Endodermal cell (in vitro differentiated cells): ENCODE measurements around the gene RPTOR. TPM values are rescaled to one million over a fixed set of nuclear protein-coding genes. Genes with fewer than 3 reads are reported as not detected.
"Not testable (repeated sequence)": the region's sequence is repeated elsewhere in the genome, so short reads cannot be mapped to it uniquely, and the experiment has no call there.

ENCODE experiments used
- DNase-seq: peaks from one replicate; pipeline ENCODE4 v3.0.0-alpha.2; 2017
- H3K27ac ChIP-seq: 2 replicates; pipeline ENCODE4 v1.5.1; 2013; ENCODE audit warnings: mild to moderate bottlenecking, low read depth, low read length, moderate library complexity
- H3K27me3 ChIP-seq: 2 replicates; pipeline ENCODE4 v1.6.1; 2013; ENCODE audit warnings: mild to moderate bottlenecking, low read length, moderate library complexity; ENCODE audit not compliant: insufficient read depth, control insufficient read depth, poor library complexity, severe bottlenecking
- H3K36me3 ChIP-seq: 2 replicates; pipeline ENCODE4 v1.7.0; 2013; ENCODE audit warnings: mild to moderate bottlenecking, low read length, moderate library complexity; ENCODE audit not compliant: control insufficient read depth, insufficient read depth
- H3K4me1 ChIP-seq: one replicate; pipeline ENCODE4 v1.7.0; 2013; ENCODE audit warnings: low read length; ENCODE audit not compliant: control insufficient read depth, insufficient read depth
- H3K4me3 ChIP-seq: 2 replicates; pipeline ENCODE4 v1.5.1; 2013; ENCODE audit warnings: mild to moderate bottlenecking, low read length, moderate library complexity
- H3K9ac ChIP-seq: 2 replicates; pipeline ENCODE4 v1.6.1; 2013; ENCODE audit warnings: mild to moderate bottlenecking, low read length, moderate library complexity; ENCODE audit not compliant: poor library complexity, severe bottlenecking; ENCODE audit errors: extremely low read depth
- H3K9me3 ChIP-seq: 2 replicates; pipeline ENCODE4 v1.6.1; 2013; ENCODE audit warnings: mild to moderate bottlenecking, low read length, moderate library complexity; ENCODE audit not compliant: control insufficient read depth
- H3K27ac Mint-ChIP-seq: 2 replicates; pipeline ENCODE4 v1.8.0; 2020; ENCODE audit warnings: mixed read lengths
- H3K27me3 Mint-ChIP-seq: 2 replicates; pipeline ENCODE4 v1.8.0; 2021; ENCODE audit warnings: mild to moderate bottlenecking, mixed read lengths; ENCODE audit not compliant: insufficient read depth
- H3K36me3 Mint-ChIP-seq: 2 replicates; pipeline ENCODE4 v1.8.0; 2020; ENCODE audit warnings: low read depth, mixed read lengths
- H3K4me1 Mint-ChIP-seq: 2 replicates; pipeline ENCODE4 v1.8.0; 2020; ENCODE audit warnings: mixed read lengths
- H3K4me3 Mint-ChIP-seq: 2 replicates; pipeline ENCODE4 v1.8.0; 2020; ENCODE audit warnings: mild to moderate bottlenecking, moderate library complexity, mixed read lengths
- H3K9me3 Mint-ChIP-seq: 2 replicates; pipeline ENCODE4 v1.8.0; 2020; ENCODE audit warnings: mild to moderate bottlenecking, mixed read lengths
- CTCF ChIP-seq: fragments of 200-600 bp; sonication (generic); conservative IDR thresholded peaks from 2 replicates; pipeline ENCODE4 v1.5.0; 2021; ENCODE audit warnings: antibody characterized with exemption, mild to moderate bottlenecking
- WGBS, 2 experiments: methylation state at CpG; one replicate each; pipeline versions ENCODE4 v1.1.5 to v1.1.7; 2013; ENCODE audit warnings: missing lambda C conversion rate in 2 of 2, mixed read lengths in 1 of 2; ENCODE audit not compliant: insufficient coverage in 1 of 2, insufficient read length in 1 of 2; 5-methylcytosine and 5-hydroxymethylcytosine counted together
- total RNA-seq, 2 donors: library from RNA; stranded (reverse); fragmentation: NEBNext Ultra II Directional in 1 of 2; extraction: Animal tissue kit (Norgen Biotek cat#: 25700) in 1 of 2; gene quantifications; 2 replicates in 1 of 2; 3 replicates in 1 of 2; pipeline ENCODE4 v1.2.1, GENCODE V29; 2021

RPTOR gene
- total RNA-seq, 2 donors from 2014 or later, result 45.1 to 53.4 TPM

GRCh38 chr17:80763293-80763867 lies 218.7 kb downstream of the RPTOR start:
- H3K27ac Mint-ChIP-seq, result no peak overlapping the region
- no peaks in the 10 kb centered on the region for H3K27me3 Mint-ChIP-seq
- no peak overlapping the region for H3K27ac ChIP-seq
- H3K27me3 ChIP-seq, result no peaks in the 10 kb centered on the region
- no peaks in the 10 kb centered on the region for H3K36me3 ChIP-seq
- no peaks in the 10 kb centered on the region for H3K4me1 ChIP-seq
- H3K9me3 ChIP-seq, result no peaks in the 10 kb centered on the region
- WGBS, 2 experiments, result 88 to 89% methylated on average over 15 of the region's 15 CpGs
- H3K4me1 Mint-ChIP-seq, result no peaks in the 10 kb centered on the region
- no peak overlapping the region for H3K4me3 ChIP-seq
- DNase-seq, result no peak
- no peaks in the 10 kb centered on the region for H3K9me3 Mint-ChIP-seq
- H3K4me3 Mint-ChIP-seq, result no peak overlapping the region
- no peak overlapping the region for H3K9ac ChIP-seq
- no peak for TF ChIP-seq CTCF
- no peaks in the 10 kb centered on the region for H3K36me3 Mint-ChIP-seq

- H3K27ac Mint-ChIP-seq, H3K9me3 ChIP-seq, DNase-seq, H3K27me3 Mint-ChIP-seq, H3K27me3 ChIP-seq, H3K4me3 Mint-ChIP-seq, H3K36me3 Mint-ChIP-seq, H3K9ac ChIP-seq, H3K4me1 Mint-ChIP-seq, H3K4me3 ChIP-seq, H3K27ac ChIP-seq, H3K9me3 Mint-ChIP-seq, H3K36me3 ChIP-seq, H3K4me1 ChIP-seq: not testable (repeated sequence)
- WGBS, 2 experiments, result 76 to 84% methylated on average over 3 of the region's 5 CpGs
These were observed 220.0 kb downstream of the RPTOR start for GRCh38 chr17:80764627-80765145.

DNA sequence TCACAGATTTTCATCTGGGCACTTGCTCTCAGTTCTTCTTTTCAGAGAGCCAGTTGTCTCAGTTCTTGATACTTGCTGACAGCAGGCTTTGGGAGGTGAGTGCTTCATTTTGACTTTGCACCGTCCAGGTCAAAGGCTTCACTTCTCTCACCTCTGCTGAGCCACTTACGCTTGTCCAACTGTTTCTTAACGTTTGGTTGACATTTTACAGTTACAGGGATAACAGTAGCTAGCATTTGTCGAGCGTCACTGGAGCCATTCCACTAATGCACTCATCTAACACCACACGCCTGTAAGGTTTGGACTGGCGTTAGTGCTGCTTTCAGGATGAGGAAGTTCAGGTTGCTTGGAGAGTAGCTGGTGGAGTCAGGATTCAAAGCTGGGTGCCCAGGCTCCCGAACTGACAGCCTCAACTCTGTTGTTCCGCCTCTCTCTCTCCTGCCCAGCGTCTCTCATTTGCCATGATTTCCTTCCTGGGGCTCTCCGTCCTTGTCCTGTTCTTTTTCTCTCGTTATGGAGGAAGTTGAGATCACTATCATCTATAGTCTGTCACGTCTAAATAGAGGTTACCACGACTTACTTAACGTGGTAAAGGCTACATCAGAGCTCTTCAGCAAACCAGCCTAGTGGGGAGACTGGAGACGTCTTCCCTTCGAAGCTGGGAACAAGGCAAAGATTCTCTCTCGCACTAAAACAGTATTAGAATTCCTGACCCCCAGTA lies 220.8 kb downstream of the RPTOR start:
- no peak overlapping the region for H3K4me3 Mint-ChIP-seq
- no peaks in the 10 kb centered on the region for H3K9me3 ChIP-seq

More for the DNA sequence above, 220.8 kb downstream of the RPTOR start:
- no peak for TF ChIP-seq CTCF
- Histone ChIP-seq H3K4me1 (no peaks in the 10 kb centered on the region), H3K27ac (no peak overlapping the region), H3K27me3 (no peaks in the 10 kb centered on the region), H3K9ac (no peak overlapping the region), H3K4me3 (no peak overlapping the region), H3K36me3 (no peaks in the 10 kb centered on the region)
- H3K36me3 Mint-ChIP-seq, result no peaks in the 10 kb centered on the region
- H3K9me3 Mint-ChIP-seq, result no peaks in the 10 kb centered on the region
- H3K27me3 Mint-ChIP-seq, result no peaks in the 10 kb centered on the region
- H3K27ac Mint-ChIP-seq, result no peak overlapping the region
- H3K4me1 Mint-ChIP-seq, result no peaks in the 10 kb centered on the region
- WGBS, 2 experiments, result 92% methylated on average over 15 to 18 of the region's 18 CpGs
- DNase-seq, result peak; percentile 46
